GM21786 (cell line): Measurements from ENCODE around the gene PARVA.

Experiments used
- ATAC-seq: cut with Tn5 transposase; IDR thresholded peaks from one replicate; pipeline ENCODE4 v1.9.1; 2021; ENCODE audit not compliant: unreplicated experiment

The PARVA gene

GRCh38 chr11:12544986-12545775 lies 167.8 kb downstream of the PARVA start:
- no peak for ATAC-seq

DNA sequence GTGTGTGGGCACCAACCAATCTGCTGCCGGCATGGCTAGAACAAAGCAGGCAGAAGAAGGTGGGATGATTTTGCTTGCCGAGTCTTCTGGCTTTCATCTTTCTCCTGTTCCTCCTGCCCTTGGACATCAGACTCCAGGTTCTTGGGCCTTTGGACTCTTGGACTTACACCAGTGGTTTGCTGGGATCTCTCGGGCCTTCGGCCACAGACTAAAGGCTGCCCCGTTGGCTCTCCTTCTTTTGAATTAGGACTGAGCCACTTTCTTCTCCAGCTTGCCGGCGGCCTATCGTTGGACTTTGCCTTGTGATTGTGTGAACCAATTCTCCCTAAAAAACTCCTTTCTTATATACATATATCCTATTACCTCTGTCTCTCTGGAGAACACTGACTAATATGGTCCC lies 168.8 kb downstream of the PARVA start:
- no peak for ATAC-seq

DNA sequence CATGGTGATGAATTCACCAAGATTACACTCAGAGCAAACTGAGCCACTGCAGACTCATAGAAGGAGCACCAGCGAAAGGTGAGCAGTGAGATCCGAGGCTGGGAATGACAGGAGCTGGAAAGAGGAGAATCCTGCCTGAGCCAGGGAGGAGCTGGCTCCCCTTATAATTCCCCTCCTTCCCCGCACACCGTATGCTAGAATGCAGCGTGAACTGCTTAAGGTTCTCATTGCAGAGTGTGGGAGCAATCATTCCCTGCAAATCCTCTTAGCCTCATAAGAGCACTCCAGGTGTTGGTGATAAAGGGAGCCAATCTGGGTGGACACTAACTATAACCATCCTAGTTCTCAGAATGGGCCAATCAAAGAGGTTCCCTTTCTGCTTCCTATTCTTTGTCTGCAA lies 169.3 kb downstream of the PARVA start:
- ATAC-seq: no peak

DNA sequence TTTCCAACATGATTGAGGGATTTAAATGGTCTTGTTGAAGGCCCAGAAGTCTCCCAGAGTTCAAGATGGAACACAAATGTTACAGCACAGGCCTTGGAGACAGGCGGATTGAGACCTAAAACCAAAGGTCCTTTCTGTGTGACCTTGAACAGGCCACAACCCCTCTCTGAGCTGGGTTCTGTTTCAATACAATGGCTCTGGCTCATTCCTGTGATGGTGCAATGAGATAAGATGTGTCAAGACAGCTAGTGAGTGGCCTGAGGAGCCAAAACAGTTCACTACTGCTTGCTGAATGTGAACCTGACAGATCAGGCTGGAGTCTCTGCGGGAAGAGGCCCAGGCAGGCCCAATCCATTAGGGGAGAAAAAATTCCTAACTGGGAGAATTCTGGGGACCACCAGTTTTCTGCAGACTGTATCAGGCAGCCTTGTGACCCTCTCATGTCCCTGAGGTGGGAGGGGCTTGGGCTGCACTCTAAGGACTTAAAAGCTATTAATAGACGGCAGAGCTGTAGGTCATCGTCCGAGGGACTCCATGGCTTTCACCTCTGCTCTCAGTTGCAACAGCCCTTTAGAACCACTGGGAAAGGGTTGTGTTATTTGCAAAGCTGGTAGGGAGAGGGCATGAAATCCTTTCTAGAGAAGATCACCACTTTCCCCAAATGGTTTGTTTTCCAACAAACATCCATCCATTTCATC lies 170.7 kb downstream of the PARVA start:
- no peak for ATAC-seq

DNA sequence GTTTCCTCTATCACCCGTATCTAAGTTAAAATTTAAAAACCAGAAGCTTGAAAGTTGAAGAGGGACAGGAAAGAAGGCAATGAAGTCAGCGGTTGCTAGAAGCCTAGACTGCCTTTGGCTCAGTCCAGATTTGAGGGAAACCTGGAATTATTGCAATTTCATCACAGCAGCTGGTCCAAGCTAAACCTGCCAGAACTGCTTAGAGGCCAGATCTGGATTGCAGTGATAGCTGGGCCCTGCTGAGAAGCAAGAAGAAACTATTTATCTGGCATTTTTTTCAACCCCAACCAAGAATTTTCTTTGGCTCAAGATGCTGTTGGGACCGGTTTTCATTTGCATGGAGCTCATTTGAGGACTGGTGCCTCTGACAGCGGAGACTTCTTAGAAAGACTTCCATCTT lies 175.3 kb downstream of the PARVA start:
- ATAC-seq: no peak

GRCh38 chr11:12554122-12554521 lies 176.8 kb downstream of the PARVA start:
- ATAC-seq: no peak

- no peak for ATAC-seq
These were observed 178.8 kb downstream of the PARVA start for GRCh38 chr11:12556155-12556554.

GRCh38 chr11:12556788-12557384 lies 179.5 kb downstream of the PARVA start:
- ATAC-seq: no peak

DNA sequence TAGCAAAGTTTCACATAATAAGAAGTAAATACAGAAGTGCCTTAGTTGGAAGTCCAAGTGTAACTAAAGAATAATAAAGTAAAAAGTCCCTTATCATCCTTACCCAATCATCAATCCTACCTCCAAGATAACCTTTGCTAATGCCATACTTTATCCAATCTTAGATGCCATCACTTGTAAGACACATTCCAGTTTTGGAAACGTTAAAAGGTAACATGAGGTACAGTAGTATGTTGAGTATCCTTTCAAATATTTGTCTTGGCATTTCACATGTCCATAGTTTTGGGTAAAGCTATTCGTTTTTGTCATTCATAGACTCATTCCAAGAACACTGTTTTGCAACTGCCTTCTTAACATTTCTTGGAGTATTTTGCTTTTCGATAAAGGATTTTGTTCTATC lies 181.6 kb downstream of the PARVA start:
- ATAC-seq: no peak

- no peak for ATAC-seq
These were observed 183.0 kb downstream of the PARVA start for GRCh38 chr11:12560362-12560761.

DNA sequence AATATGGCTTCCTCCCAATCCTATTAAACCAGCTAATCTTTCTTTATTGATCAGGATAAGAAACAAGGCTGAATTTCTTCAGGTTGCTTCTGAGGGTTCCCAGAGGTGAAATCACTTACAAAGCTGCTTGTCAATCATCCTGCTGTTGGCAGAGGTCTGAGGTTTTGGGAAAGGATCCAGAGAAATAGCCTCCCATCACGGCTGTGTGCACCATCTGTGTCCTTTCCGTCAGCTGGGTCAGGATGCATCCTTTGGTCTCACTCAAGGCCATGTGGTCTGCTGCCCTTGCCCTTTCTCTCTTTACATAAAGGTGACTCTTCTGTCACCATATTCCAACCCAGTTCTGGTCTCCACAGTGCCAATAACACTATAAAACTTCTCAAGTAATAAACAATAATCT lies 183.5 kb downstream of the PARVA start:
- ATAC-seq: no peak

DNA sequence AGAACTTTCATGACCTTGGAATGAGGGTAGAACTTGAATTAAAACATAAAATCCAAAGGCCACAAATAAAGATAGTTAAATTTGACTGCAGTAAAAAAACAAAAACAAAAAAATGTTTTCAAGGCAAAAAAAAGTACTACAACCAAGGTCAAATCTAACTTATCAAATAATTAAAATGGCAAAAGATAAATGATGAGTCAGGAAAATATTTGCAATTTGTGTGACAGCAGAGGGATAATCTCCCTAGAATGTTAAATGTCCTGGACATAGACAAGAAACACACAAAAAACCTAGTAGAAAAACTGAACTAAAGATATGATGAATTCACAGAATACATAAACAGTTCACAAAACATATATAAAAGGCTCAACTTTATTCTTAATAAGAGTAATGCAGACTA lies 186.6 kb downstream of the PARVA start:
- no peak for ATAC-seq

DNA sequence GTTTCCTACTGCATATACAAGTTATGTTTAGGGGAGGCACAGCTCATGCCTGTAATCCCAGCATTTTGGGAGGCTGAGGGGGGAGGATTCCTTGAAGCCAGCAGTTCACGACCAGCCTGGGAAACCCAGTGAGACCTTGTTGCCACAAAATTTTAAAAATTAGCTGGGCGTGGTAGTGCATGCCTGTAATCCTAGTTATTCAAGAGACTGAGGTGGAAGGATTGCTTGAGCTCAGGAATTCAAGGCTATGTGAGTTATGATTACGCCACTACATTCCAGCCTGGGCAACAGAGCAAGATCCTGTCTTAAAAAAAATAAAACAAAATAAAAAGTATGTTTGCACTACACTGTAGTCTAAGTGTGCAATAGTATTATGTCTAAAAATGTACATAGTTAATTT lies 188.0 kb downstream of the PARVA start:
- ATAC-seq: no peak

DNA sequence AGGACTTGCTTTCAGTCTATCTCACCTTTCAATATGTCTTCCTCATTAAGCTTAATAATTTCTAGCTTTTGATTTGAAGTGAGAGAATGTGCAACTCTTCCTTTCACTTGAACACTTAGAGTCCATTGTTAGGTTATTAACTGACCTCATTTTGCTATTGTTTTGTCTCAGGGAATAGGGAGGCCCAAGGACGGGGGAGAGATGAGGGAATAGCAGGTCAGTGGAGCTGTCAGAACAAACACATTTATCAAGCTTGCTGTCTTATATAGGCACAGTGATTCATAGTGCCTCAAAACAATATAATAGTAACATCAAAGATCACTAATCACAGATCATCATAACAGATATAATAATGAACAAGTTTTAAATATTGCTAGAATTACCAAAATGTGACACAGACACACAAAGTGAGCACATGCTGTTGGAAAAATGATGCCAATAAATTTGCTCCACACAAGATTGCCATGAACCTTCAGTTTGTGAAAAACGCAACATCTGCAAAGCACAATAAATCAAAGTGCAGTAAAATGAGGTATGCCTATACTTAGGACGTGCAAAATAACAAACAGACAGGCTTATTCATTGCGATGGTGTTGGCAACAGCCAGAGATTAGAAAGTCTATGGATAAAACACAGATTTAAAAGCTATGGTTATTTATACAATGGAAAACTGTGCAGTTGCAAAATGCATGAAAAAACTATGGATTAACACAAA lies 190.5 kb downstream of the PARVA start:
- ATAC-seq: no peak

DNA sequence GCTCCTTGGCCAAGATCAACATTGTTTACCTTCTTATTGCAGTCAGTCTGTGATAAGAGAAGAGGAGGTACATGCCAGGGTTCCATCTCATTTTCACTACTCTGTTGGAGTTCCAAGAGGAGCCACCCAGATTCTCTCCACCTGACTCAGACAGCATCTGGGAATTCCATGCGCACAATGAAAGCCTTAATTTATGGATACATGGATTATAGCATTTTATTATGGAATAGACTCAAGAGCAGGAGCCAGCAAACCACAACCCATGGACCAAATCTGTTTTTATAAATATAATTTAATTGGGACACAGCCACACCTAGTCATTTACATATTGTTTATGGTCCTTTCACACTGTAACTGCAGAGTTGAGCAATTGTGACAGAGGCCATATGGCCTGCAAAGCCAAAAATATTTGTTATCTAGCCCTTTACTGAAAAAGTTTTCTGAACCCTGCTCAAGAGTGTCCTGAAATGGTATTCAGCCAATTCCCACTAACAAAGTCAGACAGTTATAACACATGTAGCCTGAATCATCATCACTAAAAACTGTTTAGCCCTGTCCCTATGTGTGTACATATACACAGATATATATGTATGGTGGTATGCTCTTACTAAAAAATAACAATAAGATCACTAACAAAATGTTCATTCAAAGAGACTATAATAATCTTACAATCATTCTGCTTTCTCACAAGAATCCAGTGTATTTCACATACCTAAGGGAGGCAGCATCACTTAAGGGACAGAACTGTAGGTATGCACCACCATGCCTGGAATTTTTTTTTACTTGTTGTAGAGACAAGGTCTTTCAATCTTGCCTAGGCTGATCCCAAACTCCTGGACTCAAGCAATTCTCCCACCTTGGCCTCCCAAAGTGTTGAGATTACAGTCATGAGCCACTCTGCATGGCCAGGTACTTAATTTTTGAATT lies 192.4 kb downstream of the PARVA start:
- no peak for ATAC-seq

- no peak for ATAC-seq
These were observed 196.5 kb downstream of the PARVA start for GRCh38 chr11:12573707-12574485.

GRCh38 chr11:12577725-12578644 lies 200.6 kb downstream of the PARVA start:
- ATAC-seq: no peak

- no peak for ATAC-seq
These were observed 204.0 kb downstream of the PARVA start for GRCh38 chr11:12581416-12581815.

DNA sequence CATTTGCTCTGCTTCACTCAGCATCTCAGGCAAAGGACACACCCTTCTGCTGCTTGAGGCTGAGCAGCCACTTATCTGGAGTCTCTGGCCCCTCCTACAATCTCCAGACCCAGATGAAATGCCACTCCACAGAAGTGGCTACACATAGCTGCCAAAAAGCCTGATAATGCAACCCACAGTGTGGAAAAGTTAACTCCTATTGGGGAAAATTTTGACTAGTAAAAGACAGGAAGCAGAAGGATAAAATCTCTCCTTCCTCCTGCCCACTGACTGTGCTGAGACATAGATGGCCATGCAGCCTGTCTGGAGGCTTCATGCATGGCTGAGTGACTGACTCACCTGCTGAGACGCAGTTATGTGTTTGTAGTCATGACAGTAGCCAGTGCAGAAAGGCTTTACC lies 204.6 kb downstream of the PARVA start:
- ATAC-seq: no peak
